ENCODE data around the gene RYR1. TPM values are rescaled to one million over a fixed set of nuclear protein-coding genes. Genes with fewer than 3 reads are reported as not detected.

The RYR1 gene
- total and polyA plus RNA-seq, 2 of the 13 experiments (the other 11 are each of a cell fraction or from before 2014, with no cell fraction given): 0.03 TPM; not detected in 1

DNA sequence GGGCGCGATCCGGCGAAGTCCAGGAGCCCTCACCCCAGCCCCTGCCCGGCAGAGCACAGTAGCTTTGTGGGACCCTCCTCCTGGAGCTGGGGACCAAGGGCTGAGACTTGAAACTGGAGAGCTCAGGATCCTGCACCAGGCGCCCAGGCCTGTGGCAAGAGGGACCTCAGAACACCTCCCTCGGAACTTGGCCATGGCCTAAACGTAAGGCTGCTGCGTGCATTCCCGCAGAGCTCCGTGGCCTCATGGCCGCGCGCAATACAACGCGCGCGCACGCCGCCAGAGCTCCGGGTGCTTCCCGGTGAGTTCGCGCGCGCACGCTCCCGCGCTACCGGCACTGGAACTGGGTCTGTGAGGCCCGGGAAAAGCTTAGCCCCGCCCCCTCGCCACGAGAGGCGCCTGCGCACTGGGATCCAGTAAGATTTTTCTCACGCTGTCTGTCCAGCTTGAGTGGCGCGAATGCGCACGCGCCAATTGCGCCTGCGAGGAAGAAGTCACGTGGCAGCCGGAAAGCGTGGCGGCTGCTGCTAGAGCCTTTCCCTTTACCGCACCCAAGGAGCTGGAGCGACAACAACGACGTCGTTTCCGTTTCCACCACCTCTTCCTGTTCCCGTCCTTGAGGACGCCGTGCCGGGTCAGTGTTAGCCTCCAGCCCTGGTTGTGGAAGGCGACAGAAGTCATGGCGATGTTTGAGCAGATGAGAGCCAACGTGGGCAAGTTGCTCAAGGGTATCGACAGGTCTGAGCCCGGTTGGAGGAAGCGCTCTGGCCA lies 185.3 kb downstream of the RYR1 start, which contains the start of gene EIF3K (continued):
- TF ChIP-seq ZNF101 (CRISPR knock-in tag; IDR thresholded peaks at IDR 0.05; ENCODE audit: borderline replicate concordance, low read depth): no peak
- TF ChIP-seq POLR2A (IDR thresholded peaks at IDR 0.05; ENCODE audit: insufficient read depth in 1 of 2, low read depth in 2 of 2, low read length in 2 of 2): peak; percentile 76 to 88
- TF ChIP-seq ZBTB25 (CRISPR knock-in tag; IDR thresholded peaks at IDR 0.05): peak; percentile 88
- TF ChIP-seq, protein P1, sequence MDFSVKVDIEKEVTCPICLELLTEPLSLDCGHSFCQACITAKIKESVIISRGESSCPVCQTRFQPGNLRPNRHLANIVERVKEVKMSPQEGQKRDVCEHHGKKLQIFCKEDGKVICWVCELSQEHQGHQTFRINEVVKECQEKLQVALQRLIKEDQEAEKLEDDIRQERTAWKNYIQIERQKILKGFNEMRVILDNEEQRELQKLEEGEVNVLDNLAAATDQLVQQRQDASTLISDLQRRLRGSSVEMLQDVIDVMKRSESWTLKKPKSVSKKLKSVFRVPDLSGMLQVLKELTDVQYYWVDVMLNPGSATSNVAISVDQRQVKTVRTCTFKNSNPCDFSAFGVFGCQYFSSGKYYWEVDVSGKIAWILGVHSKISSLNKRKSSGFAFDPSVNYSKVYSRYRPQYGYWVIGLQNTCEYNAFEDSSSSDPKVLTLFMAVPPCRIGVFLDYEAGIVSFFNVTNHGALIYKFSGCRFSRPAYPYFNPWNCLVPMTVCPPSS (IDR thresholded peaks at IDR 0.05): no peak
- no peak for TF ChIP-seq NKX3-1 (CRISPR knock-in tag; IDR thresholded peaks at IDR 0.05)
- TF ChIP-seq, protein P2, sequence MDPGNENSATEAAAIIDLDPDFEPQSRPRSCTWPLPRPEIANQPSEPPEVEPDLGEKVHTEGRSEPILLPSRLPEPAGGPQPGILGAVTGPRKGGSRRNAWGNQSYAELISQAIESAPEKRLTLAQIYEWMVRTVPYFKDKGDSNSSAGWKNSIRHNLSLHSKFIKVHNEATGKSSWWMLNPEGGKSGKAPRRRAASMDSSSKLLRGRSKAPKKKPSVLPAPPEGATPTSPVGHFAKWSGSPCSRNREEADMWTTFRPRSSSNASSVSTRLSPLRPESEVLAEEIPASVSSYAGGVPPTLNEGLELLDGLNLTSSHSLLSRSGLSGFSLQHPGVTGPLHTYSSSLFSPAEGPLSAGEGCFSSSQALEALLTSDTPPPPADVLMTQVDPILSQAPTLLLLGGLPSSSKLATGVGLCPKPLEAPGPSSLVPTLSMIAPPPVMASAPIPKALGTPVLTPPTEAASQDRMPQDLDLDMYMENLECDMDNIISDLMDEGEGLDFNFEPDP (CRISPR knock-in tag; conservative IDR thresholded peaks at IDR 0.05): no peak
- TF ChIP-seq LBX2 (CRISPR knock-in tag; IDR thresholded peaks at IDR 0.05; ENCODE audit: borderline replicate concordance): no peak
- TF ChIP-seq MIER3 (CRISPR knock-in tag; IDR thresholded peaks at IDR 0.05; ENCODE audit: borderline replicate concordance): peak; percentile 55; the same call in 1 of the 2 replicates
- TF ChIP-seq, protein P3, sequence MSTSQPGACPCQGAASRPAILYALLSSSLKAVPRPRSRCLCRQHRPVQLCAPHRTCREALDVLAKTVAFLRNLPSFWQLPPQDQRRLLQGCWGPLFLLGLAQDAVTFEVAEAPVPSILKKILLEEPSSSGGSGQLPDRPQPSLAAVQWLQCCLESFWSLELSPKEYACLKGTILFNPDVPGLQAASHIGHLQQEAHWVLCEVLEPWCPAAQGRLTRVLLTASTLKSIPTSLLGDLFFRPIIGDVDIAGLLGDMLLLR (CRISPR knock-in tag; IDR thresholded peaks at IDR 0.05): 0 out of 2 replicates have a peak, but pooled peaks have one; percentile 29
- TF ChIP-seq ISL2 (CRISPR knock-in tag; IDR thresholded peaks at IDR 0.05): peak; percentile 47
- TF ChIP-seq, protein P4, sequence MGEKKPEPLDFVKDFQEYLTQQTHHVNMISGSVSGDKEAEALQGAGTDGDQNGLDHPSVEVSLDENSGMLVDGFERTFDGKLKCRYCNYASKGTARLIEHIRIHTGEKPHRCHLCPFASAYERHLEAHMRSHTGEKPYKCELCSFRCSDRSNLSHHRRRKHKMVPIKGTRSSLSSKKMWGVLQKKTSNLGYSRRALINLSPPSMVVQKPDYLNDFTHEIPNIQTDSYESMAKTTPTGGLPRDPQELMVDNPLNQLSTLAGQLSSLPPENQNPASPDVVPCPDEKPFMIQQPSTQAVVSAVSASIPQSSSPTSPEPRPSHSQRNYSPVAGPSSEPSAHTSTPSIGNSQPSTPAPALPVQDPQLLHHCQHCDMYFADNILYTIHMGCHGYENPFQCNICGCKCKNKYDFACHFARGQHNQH (CRISPR knock-in tag; IDR thresholded peaks at IDR 0.05): 0 out of 2 replicates have a peak, but pooled peaks have one; percentile 45
- peak; percentile 83; the same call in 1 of the 2 replicates for TF ChIP-seq ZNF788 (CRISPR knock-in tag; IDR thresholded peaks at IDR 0.05; ENCODE audit: borderline replicate concordance)
- peak; percentile 36; the same call in 1 of the 2 replicates for TF ChIP-seq GATA4 (IDR thresholded peaks at IDR 0.05; ENCODE audit: borderline replicate concordance, low read depth)
- peak; percentile 96 for TF ChIP-seq HDAC1 (CRISPR knock-in tag; IDR thresholded peaks at IDR 0.05)
- peak; percentile 73; the same call in 1 of the 2 replicates for TF ChIP-seq ZNF704 (CRISPR knock-in tag; IDR thresholded peaks at IDR 0.05; ENCODE audit: borderline replicate concordance)
- no peak for TF ChIP-seq ZNF577 (CRISPR knock-in tag; IDR thresholded peaks at IDR 0.05; ENCODE audit: borderline replicate concordance, low read depth)
- TF ChIP-seq, protein P5, sequence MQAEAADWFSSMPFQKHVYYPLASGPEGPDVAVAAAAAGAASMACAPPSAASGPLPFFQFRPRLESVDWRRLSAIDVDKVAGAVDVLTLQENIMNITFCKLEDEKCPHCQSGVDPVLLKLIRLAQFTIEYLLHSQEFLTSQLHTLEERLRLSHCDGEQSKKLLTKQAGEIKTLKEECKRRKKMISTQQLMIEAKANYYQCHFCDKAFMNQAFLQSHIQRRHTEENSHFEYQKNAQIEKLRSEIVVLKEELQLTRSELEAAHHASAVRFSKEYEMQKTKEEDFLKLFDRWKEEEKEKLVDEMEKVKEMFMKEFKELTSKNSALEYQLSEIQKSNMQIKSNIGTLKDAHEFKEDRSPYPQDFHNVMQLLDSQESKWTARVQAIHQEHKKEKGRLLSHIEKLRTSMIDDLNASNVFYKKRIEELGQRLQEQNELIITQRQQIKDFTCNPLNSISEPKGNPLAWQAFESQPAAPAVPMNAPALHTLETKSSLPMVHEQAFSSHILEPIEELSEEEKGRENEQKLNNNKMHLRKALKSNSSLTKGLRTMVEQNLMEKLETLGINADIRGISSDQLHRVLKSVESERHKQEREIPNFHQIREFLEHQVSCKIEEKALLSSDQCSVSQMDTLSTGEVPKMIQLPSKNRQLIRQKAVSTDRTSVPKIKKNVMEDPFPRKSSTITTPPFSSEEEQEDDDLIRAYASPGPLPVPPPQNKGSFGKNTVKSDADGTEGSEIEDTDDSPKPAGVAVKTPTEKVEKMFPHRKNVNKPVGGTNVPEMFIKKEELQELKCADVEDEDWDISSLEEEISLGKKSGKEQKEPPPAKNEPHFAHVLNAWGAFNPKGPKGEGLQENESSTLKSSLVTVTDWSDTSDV (CRISPR knock-in tag; IDR thresholded peaks at IDR 0.05): peak; percentile 87
- no peak for TF ChIP-seq ZNF34 (CRISPR knock-in tag; IDR thresholded peaks at IDR 0.05; ENCODE audit: borderline replicate concordance)
